T47D (cell line): ENCODE measurements around the gene TRPM5.

Experiments used
- DNase-seq, 2 experiments: peaks; one replicate each; pipeline versions ENCODE4 v3.0.0 to v3.0.0-alpha.2; 2011 to 2012; ENCODE audit warnings: low read depth in 1 of 2, low spot score in 1 of 2
- JUND ChIP-seq: IDR thresholded peaks from 2 replicates; pipeline ENCODE4 v1.6.1; 2012; ENCODE audit warnings: low read depth
- in situ Hi-C: cut with HindIII; loops from 2 replicates; pipeline ENCODE4 v1.10.0; 2016; ENCODE audit warnings: low sequenced_read_pairs, low pct_unique_long_range_greater_than_20kb

Gene TRPM5

DNA sequence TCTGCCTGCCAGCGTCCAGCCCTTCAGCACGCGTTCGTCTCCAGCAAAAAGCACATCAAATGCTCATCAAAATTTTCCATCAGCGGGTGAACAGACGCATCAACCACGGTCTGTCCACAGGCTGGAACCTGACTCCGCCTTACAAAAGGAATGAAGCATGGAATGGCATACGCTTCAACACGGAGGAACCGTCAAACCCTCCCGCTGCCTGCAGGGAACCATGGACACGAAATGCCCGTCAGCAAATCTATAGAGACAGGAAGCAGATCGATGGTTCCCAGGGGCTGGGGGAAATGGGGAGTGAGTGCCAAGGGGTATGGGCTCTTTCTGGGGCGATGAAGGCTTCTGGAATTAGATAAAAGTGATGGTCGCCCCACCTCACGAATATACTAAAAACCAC is 27.5 kb downstream of the TRPM5 start:
- in situ Hi-C loops = no loop called here
- no peak for TF ChIP-seq JUND
- DNase-seq = no peak

DNA sequence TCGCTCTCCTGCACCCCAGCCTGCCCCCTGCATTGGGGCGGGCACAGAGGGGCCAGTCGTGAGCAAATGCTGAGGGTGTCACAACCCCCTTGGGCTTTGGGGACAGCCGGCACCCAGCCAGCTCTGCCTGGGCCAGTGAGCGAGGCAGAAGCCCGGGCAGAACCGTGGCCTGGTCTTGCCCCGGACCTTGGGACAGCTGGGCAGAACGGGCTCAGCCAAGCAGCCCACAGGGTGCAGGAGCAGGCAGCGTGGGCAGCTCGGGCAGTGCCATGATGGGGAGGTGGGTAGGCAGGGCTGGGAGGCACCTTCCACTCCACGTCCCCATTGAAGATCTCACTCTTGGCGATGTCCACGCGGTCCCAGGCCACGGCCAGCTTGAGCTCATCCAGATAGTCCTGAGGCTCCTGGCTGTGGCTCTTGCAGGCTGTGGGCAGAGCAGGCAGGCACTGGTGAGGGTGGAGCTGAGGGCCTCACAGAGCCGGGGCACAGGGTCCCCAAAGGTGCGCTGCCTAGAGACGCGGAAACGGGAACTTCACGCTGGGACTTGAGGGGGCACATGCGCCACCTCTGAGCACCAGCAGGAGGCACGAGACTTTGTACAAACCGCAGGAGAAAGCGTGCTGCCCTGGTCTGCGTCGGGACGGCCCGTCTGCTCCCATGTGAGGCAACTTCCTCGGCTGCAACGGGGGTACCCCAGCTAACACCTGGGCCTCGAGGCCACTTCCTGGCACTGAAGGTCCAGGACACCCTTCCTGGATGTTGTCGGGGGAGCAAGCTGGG is 28.5 kb downstream of the TRPM5 start:
- in situ Hi-C loops = no loop called here
- DNase-seq = no peak
- TF ChIP-seq JUND = no peak

DNA sequence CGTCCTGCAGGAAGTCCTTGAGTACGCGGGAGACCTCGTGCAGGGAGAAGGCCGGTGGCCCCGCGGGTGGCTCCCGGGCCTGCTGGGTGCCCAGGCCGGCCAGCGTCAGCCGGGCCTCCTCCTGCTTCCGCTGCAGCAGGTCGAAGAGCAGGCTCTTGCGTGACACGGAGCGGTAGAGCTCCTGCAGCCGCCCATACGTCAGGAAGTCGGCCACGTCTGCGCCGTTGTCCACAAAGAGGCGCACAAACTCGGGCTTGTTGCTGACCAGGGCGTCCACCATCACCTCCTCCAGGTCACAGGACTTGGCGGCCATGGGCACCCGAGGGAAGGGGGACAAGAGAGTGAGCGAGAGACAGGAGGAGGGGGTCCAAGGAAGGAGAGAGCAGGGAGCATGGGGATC is 29.1 kb downstream of the TRPM5 start:
- in situ Hi-C loops = no loop called here
- no peak for DNase-seq
- TF ChIP-seq JUND = no peak

DNA sequence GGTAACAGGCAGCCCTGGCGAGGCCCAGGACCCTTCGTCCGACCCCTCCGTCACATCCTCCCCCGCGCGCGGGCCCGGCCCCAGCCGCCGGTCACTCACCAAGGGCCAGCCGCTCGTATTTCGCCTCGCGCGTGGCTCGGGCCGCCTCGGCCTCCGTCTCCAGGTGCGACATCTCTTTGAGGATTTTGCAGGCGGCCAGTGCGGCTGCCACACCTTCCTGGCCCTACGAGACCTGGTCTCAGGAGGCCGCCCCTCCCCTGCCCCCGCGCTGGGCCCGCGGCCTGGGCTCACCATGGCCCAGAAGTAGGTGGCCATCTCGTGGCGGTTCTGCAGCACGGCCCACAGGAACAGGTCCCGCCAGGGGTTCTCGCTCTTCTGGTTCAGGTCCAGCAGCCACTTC is 29.7 kb downstream of the TRPM5 start:
- in situ Hi-C loops = no loop called here

DNA sequence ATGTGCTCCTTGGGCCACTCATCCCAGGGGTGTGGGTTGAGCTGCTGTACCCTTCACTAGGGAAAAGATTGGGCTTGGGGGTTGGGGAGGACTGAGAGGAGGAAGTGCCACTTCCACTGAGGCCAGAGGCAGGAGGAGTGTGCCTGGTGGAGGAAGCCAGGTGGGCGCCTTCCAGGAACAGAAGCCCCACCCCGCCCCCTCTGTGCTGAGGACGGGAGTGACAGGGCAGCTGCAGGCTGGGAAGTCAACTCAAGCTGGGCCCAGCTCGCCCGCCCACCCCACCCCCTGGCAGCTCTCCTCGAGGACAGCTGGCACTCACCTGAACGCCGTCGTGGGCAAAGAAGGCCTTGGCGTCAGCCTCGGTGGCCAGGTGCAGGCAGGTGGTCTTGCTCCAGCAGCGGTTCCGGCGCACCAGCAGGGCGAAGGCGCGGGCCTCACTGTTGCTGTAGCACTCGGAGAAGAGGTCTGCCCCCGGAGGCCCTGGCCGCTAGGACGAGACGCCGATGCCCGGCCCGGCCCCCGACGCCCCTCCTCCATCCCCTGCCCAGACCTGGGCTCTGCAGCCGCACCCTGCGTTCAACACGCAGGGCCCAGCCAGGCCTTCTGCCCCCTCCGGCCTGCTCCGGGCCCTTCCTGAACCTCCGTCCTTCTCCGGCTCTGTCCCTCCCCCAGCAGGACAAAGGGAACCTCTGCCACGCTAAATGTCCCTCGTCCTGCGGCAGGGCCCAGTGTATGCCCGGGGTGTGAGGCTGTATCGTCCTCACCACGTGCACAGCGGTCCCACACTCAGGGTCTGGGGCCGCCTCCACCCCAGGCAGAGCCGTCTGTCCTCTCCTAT is 30.4 kb downstream of the TRPM5 start:
- in situ Hi-C loops = no loop called here
- TF ChIP-seq JUND = no peak
- no peak for DNase-seq

More for the DNA sequence above, 29.7 kb downstream of the TRPM5 start:
- no peak for TF ChIP-seq JUND
- no peak for DNase-seq

DNA sequence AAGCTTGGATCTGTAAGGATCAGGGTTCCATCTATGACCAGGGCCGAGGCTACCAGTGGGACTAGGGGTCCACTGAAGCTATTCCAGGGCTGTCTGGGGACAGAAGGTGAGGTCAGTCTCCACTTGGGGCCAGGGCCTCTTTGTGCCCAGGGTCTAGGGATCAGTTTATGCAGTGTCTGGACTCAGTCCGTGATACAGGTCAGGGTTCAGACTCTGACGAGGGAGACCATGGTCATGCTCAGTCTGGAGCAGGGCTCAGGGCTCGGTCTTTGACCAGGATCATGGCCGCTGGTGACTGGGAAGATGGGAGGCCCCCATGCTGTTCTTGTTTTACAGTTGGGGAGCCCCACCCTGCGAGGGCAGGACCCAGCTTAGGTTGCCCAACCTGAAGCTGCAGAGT is 32.0 kb downstream of the TRPM5 start:
- DNase-seq = no peak
- TF ChIP-seq JUND = no peak
- in situ Hi-C loops = no loop called here

DNA sequence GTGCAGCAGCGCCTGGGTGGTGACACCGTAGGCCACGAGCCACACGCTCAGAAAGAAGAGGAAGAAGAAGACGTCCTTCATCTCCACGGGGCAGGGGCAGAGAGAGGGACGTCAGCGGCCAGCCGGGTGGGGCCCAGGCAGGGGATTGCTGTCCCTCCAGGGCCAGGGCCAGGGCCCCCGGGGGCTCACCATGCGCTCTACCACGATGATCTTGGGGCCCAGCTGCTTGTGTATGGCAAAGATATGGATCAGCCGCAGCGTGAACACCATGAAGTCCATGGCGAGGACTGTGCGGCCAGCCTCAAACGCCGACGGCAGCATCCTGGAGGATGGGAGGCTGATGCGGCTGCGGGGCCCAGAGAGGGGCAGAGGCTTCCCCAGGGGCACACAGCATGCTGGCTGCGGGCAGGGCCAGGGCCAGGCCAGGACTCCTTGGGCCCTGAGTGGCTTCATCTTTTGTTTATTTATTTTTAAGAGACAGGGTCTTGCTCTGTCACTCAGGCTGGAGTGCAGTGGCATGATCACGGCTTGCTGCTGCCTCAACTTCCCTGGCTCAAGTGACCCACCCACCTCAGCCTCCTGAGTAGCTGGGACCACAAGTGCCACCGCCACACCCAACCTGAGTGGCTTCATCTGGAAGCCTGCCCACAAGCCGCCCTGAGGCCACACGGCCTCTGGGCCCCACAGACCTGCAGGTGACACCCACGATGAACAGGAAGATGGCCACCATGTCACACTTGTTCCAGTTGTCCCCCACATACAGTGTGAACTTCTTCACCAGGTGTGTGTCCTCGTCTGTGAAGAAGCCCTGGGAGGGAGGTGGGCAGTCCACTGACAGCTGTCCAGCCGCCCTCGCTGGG is 32.6 kb downstream of the TRPM5 start:
- TF ChIP-seq JUND = no peak
- in situ Hi-C loops = no loop called here
- no peak for DNase-seq

DNA sequence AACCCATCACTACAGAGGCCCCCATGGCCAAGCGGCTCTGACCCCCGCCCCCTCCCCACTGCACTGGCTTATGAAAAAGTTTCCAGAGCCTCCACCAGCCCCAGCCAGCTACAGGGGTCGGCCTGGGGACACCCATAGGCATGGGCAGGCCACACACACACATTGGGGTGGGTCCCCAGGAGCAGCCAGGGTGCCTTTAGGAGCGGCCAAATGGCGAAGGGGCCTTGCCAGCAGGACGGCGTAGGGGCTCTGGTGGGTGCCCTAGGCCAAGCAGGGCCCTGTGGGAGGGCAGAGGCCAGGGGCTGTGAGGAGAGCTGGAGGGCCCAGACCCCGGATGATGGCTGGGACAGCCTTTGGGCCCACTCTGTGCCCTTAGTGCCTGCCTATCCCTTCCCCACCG is 33.7 kb downstream of the TRPM5 start:
- DNase-seq = no peak
- no peak for TF ChIP-seq JUND
- in situ Hi-C loops = no loop called here

DNA sequence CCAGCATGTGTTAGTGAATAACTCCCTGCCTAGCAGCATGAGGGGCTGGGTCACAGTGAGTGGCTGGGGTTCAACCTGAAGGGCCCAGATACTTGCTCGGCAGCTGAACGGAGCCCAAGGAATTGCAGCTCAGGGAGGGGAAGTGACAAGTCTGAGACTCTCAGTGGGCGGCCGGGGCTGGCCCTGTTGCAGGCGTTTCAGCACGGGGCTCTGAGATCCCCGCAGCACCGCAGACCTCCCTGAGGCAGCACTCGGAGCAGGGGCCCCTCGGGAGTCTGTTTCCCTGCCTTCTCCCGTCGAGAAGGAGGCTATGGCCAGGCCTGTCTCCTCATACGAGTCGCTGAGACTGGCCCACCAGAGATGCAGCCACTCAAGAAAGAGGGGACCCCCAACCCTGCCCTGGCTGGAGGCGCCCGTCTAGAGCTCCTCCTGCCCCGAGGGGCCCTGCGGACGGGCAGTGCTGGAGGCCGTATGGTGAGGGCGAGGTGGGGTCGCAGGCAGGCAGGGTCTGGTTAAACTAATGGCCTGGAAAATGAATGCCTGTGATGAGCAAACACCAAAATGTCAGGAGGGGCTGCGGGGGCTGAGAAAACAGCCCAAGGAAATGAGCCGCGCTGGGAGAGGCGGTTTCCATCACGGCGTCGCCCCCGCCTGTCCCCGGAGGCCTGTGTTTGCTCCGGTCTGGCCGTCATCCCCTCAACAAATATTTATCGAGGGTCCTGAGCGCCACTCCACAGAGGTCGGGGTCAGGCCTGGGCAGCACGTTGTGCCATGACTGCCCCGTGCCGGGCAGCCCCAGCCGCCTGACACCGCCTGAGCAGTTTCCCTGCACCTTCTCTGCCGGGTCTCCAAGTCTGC is 34.5 kb downstream of the TRPM5 start:
- in situ Hi-C loops = no loop called here
- TF ChIP-seq JUND = no peak
- DNase-seq = no peak

DNA sequence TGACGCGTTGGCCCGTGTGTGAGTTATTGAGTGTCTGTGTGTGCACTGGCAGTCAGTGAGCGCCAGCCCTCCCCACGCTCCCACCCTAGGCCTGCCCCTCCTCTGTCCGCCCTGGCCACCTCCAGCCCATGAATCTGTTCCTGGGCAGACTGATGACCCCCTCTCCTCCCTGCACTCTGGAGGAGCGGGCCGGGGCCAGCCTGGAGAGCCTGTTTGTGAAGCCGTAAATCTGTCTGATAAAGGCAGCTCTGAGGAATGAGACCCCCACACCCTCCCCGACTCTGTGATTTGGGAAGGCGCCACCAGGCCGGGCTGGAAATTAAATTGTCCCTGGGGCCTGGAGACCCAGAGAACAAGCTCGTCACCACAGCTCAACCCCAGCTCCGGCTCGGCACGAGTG is 35.2 kb downstream of the TRPM5 start:
- in situ Hi-C loops = no loop called here
- no peak for TF ChIP-seq JUND
- DNase-seq = no peak

- DNase-seq = no peak
- TF ChIP-seq JUND = no peak
- in situ Hi-C loops = no loop called here
These were observed 35.6 kb downstream of the TRPM5 start for GRCh38 chr11:2408671-2409070.
